GM10266 (cell line): ENCODE measurements around the gene ZNF519.

Source experiments
- DNase-seq: peaks from one replicate; pipeline ENCODE4 v3.0.0; 2012; ENCODE audit errors: extremely low spot score
- TF ChIP-seq, protein P1 (sequence below): IDR thresholded peaks from 2 replicates; pipeline ENCODE4 v1.5.1; 2012; ENCODE audit warnings: mild to moderate bottlenecking, low read depth; ENCODE audit not compliant: control insufficient read depth, insufficient read depth; ENCODE audit errors: missing control alignments

The ZNF519 gene

DNA sequence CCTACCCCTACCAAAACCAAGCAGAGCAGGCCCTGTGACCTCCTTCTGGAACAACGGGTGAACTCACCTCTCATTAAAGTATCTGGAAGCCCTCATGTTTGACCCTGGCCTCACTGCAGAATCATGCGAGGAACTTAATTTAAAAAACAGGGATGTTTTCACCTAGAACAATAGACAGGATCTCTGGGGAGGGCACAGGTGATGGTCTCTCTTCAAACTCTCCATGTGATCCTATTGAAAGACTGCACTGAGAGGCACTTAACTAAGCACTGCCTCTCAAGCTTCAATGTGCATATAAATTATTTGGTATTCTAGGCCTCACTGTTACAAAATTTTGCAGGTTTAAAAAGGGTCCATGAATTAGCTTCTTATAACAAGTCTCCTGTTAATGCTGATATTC, 7.5 kb downstream of the ZNF519 start:
- TF ChIP-seq, protein P1, sequence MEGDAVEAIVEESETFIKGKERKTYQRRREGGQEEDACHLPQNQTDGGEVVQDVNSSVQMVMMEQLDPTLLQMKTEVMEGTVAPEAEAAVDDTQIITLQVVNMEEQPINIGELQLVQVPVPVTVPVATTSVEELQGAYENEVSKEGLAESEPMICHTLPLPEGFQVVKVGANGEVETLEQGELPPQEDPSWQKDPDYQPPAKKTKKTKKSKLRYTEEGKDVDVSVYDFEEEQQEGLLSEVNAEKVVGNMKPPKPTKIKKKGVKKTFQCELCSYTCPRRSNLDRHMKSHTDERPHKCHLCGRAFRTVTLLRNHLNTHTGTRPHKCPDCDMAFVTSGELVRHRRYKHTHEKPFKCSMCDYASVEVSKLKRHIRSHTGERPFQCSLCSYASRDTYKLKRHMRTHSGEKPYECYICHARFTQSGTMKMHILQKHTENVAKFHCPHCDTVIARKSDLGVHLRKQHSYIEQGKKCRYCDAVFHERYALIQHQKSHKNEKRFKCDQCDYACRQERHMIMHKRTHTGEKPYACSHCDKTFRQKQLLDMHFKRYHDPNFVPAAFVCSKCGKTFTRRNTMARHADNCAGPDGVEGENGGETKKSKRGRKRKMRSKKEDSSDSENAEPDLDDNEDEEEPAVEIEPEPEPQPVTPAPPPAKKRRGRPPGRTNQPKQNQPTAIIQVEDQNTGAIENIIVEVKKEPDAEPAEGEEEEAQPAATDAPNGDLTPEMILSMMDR: no peak
- DNase-seq: no peak

DNA sequence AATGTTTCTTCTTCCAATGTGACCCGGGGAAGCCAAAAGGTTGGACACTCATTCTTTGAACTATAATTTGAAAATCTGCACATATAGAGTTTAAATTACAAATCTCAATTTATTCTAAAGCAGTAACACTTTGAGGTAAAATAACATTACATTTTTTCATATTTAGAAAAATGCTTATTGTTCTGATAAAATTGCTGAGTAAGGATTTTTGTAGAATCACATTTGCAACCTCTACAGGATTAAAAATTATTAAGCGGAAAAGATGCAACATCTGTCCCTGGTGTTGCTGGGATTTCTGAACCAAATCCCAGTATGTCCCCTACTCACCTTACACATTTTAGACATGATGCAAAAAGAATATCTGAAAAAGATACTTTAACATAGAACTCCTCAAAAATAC, 10.1 kb downstream of the ZNF519 start:
- no peak for DNase-seq
- TF ChIP-seq, protein P1: no peak

DNA sequence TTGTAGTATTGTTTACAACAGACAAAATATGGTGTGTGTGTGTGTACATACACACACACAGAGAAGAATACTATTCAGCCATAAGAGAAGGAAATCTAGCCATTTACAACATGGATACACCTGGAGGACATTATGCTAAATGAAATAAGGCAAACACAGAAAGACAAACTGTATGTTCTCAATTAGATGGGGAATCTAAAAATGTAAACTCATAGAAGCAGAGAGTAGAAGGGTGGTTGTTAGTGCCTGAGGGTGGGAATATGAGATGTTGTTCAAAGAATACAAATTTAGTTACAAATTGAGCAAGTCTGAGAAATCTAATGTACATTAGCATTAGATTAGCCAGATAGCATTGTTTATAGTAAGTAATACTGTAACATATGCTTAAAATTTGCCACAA, 11.3 kb downstream of the ZNF519 start:
- TF ChIP-seq, protein P1: no peak
- DNase-seq: no peak

DNA sequence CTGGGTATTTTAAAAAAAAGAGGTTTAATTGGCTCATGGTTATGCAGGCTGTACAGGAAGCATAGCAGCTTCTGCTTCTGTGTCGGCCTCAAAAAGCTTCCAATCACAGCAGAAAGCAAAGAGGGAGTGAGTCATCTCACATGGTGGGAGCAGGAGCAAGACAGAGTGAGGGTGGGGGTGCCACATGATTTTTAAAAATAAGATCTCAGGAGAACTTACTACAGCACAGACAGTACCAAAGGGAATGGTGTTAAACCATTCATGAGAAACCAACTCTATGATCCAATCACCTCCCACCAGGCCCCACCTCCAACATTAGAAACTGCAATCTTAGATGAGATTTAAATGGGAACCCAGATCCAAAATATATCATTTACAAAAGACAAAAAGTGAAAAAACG, 14.6 kb downstream of the ZNF519 start:
- TF ChIP-seq, protein P1: no peak
- no peak for DNase-seq

DNA sequence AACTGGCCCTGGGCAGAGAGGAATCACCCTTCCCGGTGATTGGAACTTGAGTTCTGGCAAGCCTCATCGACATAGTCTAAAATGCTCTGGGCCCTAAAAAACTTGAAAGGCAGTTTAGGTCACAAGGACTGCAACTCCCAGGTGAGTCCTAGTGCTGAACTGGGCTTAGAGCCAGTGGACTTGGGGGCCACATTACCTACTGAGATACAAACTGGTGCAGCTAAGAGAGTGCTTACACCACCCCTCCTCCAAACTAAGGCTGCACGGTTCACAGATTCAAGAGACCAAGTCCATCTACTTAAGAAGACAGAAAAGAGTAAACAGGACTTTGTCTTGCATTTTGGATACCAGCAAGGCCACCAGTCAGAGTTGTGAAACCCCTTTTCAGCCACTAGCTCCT, 25.3 kb downstream of the ZNF519 start:
- no peak for DNase-seq
- TF ChIP-seq, protein P1: no peak

DNA sequence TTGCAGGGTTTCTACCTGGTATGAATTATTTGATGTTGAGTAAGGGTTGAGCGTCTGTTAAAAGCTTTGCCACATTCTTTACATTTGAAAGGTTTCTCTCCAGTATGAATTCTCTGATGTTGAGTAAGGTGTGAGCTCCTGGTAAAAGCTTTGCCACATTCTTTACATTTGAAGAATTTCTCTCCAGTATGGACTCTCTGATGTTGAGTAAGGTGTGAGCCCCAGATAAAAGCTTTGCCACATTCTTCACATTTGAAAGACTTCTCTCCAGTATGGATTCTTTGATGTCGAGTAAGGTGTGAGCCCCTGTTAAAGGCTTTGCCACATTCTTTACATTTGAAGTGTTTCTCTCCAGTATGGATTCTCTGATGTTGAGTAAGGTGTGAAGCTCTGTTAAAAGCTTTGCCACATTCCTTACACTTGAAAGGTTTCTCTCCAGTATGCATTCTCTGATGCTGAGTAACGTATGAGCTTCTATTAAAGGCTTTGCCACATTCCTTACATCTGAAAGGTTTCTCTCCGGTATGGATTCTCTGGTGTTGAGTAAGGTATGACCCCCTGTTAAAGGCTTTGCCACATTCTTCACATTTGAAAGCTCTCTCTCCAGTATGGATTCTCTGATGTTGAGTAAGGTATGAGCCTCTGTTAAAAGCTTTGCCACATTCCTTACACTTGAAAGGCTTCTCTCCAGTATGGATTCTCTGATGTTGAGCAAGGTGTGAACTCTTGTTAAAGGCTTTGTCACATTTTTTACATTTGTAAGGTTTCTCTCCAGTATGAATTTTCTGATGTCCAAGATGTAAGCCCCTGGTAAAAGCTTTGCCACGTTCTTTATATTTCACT, 27.1 kb downstream of the ZNF519 start:
- TF ChIP-seq, protein P1: no peak
- DNase-seq: no peak

DNA sequence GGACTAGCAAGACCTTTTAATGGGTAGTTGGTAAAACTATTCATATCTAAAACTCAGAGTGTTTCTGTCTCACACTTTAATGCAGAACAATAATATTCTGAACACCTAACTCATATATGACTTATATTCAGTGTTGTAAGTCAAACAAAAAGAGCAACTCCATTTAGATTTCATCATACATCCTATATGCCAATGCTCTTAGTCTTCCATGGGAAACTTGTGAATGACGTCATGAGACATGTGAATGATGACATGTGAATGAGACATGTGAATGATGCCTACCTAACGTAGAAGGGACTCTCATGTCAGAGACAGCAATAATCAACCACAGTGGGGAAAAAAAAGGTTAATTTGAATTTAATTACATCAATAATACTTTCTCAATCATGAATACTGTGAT, 28.0 kb downstream of the ZNF519 start:
- TF ChIP-seq, protein P1: no peak
- DNase-seq: no peak
